T-cell (primary cell): Measurements from ENCODE around the gene MUC13. TPM values are rescaled to one million over a fixed set of nuclear protein-coding genes. Genes with fewer than 3 reads are reported as not detected.

Experiments
- ATAC-seq, 4 experiments: fragments of 200-7000 bp in 3 of 4; fragments of 150-1000 bp in 1 of 4; cut with Tn5 transposase; replicated peaks in 1 of 4; 1 replicate in 3 of 4; 2 replicates in 1 of 4; pipeline ENCODE4 v1.10.0; 2021; ENCODE audit warnings: moderate library complexity in 3 of 4, mild to moderate bottlenecking in 2 of 4, moderate number of reproducible peaks in 1 of 4
- CTCF ChIA-PET, 2 donors: fragments of 300-600 bp; sonication (Branson Sonifier 250); formaldehyde crosslinking; loops; one replicate each; lab custom pipeline; 2022; ENCODE audit warnings: antibody characterized with exemption in 2 of 2; lab: Charles Lee
- POLR2A ChIA-PET, 2 donors: fragments of 300-600 bp; sonication (Branson Sonifier 250); formaldehyde crosslinking; loops; one replicate each; lab custom pipeline; 2022; ENCODE audit warnings: antibody characterized with exemption in 2 of 2; lab: Charles Lee
- DNase-seq, 35 experiments: peaks; one replicate each; pipeline versions ENCODE4 v3.0.0 to v3.0.0-alpha.2; 2013 to 2023
- H3K27ac ChIP-seq: one replicate; pipeline ENCODE4 v1.5.1; 2013; ENCODE audit warnings: low read length
- H3K27me3 ChIP-seq, 2 experiments: replicated peaks in 1 of 2; 1 replicate in 1 of 2; 2 replicates in 1 of 2; pipeline versions ENCODE4 v1.6.1 to v1.7.0; 2013; ENCODE audit warnings: low read length in 1 of 2, mixed read lengths in 1 of 2; ENCODE audit not compliant: control insufficient read depth in 2 of 2, insufficient read depth in 2 of 2; ENCODE audit errors: extremely low read depth in 1 of 2
- H3K36me3 ChIP-seq, 2 donors: 1 replicate in 1 of 2; 2 replicates in 1 of 2; pipeline versions ENCODE4 v1.6.1 to v1.7.0; 2013; ENCODE audit warnings: low read length in 1 of 2; ENCODE audit not compliant: control insufficient read depth in 2 of 2, insufficient read depth in 1 of 2; ENCODE audit errors: extremely low read depth in 1 of 2
- H3K4me1 ChIP-seq, 2 experiments: 1 replicate in 1 of 2; 2 replicates in 1 of 2; pipeline versions ENCODE4 v1.6.1 to v1.7.0; 2013; ENCODE audit warnings: low read length in 2 of 2, mixed read lengths in 1 of 2; ENCODE audit not compliant: insufficient read depth in 2 of 2, control insufficient read depth in 1 of 2; ENCODE audit errors: extremely low read depth in 1 of 2
- H3K4me3 ChIP-seq, 2 donors: 1 replicate in 1 of 2; 2 replicates in 1 of 2; pipeline versions ENCODE4 v1.5.1 to v1.7.0; 2013; ENCODE audit warnings: mild to moderate bottlenecking in 2 of 2, low read length in 1 of 2, moderate library complexity in 1 of 2; ENCODE audit not compliant: control insufficient read depth in 1 of 2; ENCODE audit errors: extremely low read depth in 1 of 2
- H3K9me3 ChIP-seq: 2 replicates; pipeline ENCODE4 v1.7.0; 2013
- H3K27ac Mint-ChIP-seq, 2 donors: one replicate each; pipeline ENCODE4 v1.8.0; 2020 to 2021; ENCODE audit warnings: mild to moderate bottlenecking in 2 of 2, mixed read lengths in 2 of 2
- H3K27me3 Mint-ChIP-seq, 2 donors: one replicate each; pipeline ENCODE4 v1.8.0; 2021 to 2022; ENCODE audit warnings: mixed read lengths in 2 of 2
- H3K36me3 Mint-ChIP-seq: one replicate; pipeline ENCODE4 v1.8.0; 2021; ENCODE audit warnings: mixed read lengths
- H3K4me1 Mint-ChIP-seq, 3 donors: one replicate each; pipeline ENCODE4 v1.8.0; 2020 to 2022; ENCODE audit warnings: mixed read lengths in 3 of 3, mild to moderate bottlenecking in 1 of 3
- H3K4me3 Mint-ChIP-seq, 3 donors: one replicate each; pipeline ENCODE4 v1.8.0; 2020 to 2022; ENCODE audit warnings: mild to moderate bottlenecking in 3 of 3, mixed read lengths in 3 of 3, moderate library complexity in 3 of 3
- H3K9me3 Mint-ChIP-seq, 3 donors: one replicate each; pipeline ENCODE4 v1.8.0; 2020 to 2022; ENCODE audit warnings: mixed read lengths in 3 of 3
- WGBS: methylation state at CpG from one replicate; pipeline ENCODE4 v1.1.5; 2013; ENCODE audit warnings: missing lambda C conversion rate; ENCODE audit not compliant: insufficient coverage; 5-methylcytosine and 5-hydroxymethylcytosine counted together
- total RNA-seq, 35 experiments: library from RNA in 6 of 35; stranded (reverse) in 6 of 35; fragments of 120-200 nt in 1 of 35; gene quantifications; one replicate each; pipeline versions ENCODE4 v1.2.1 to v1.2.4 and lab custom pipeline; 2013 to 2026

Gene MUC13
- total RNA-seq, 5 donors from 2014 or later (not counting 1 experiment from before 2014, with no cell fraction given): 0.13 to 6.7 (median 0.18) TPM

- ChIA-PET POLR2A (no interaction called here), CTCF (interaction anchor here (0.7 kb wide), 2 partner anchors 238 to 484 kb away, joined by 3 to 6 read pairs; no protein-coding TSS in a partner anchor)
- no peaks in the 10 kb centered on the region for H3K9me3 ChIP-seq
- no peak overlapping the region for H3K4me3 ChIP-seq
- no peak overlapping the region for H3K27ac ChIP-seq
- H3K4me1 ChIP-seq: no peaks in the 10 kb centered on the region
- DNase-seq (no peak), ATAC-seq (no peak)
- no peaks in the 10 kb centered on the region for H3K36me3 Mint-ChIP-seq
- H3K4me1 Mint-ChIP-seq: peaks cover 0 to 7% (median 0%) of the 10 kb centered on the region in 3 donors
- no peaks in the 10 kb centered on the region for H3K36me3 ChIP-seq
- peaks cover 6 to 13% of the 10 kb centered on the region in 2 donors for H3K27me3 Mint-ChIP-seq
- WGBS: 83% methylated on average over 1 of the region's 5 CpGs
- no peak overlapping the region for H3K4me3 Mint-ChIP-seq
- H3K27me3 ChIP-seq: no peaks in the 10 kb centered on the region
- H3K9me3 Mint-ChIP-seq: no peaks in the 10 kb centered on the region
- no peak overlapping the region for H3K27ac Mint-ChIP-seq
Measured at GRCh38 chr3:124938896-124939295, 4.3 kb upstream of the MUC13 start.

GRCh38 chr3:124937049-124937448 is 2.5 kb upstream of the MUC13 start:
- Mint-ChIP-seq H3K4me3 (no peak overlapping the region), H3K4me1 (peaks cover 0 to under 1% (median 0%) of the 10 kb centered on the region in 3 donors), H3K27me3 (peaks cover 6 to 13% of the 10 kb centered on the region in 2 donors), H3K9me3 (no peaks in the 10 kb centered on the region), H3K27ac (no peak overlapping the region), H3K36me3 (no peaks in the 10 kb centered on the region)
- H3K27ac ChIP-seq: no peak overlapping the region
- POLR2A ChIA-PET: no interaction called here
- ATAC-seq (no peak), DNase-seq (no peak)
- H3K4me3 ChIP-seq: no peak overlapping the region
- no peaks in the 10 kb centered on the region for H3K4me1 ChIP-seq
- no peaks in the 10 kb centered on the region for H3K9me3 ChIP-seq
- H3K27me3 ChIP-seq: no peaks in the 10 kb centered on the region
- CTCF ChIA-PET: interaction anchor here in 1 of 2 donors (0.6 to 1.5 kb wide), 2 partner anchors 499 to 648 kb away, joined by 3 to 6 read pairs; no protein-coding TSS in a partner anchor
- no peaks in the 10 kb centered on the region for H3K36me3 ChIP-seq
- no CpG with 5 or more reads among the region's 3 CpGs for WGBS

- no peaks in the 10 kb centered on the region for H3K9me3 ChIP-seq
- CTCF ChIA-PET: interaction anchor here (0.6 to 1.5 kb wide), 3 partner anchors 35 to 649 kb away, joined by 3 to 9 read pairs (median 3); no protein-coding TSS in a partner anchor
- no peaks in the 10 kb centered on the region for H3K36me3 ChIP-seq
- Mint-ChIP-seq H3K27ac (no peak overlapping the region), H3K27me3 (peaks cover 6 to 13% of the 10 kb centered on the region in 2 donors), H3K9me3 (no peaks in the 10 kb centered on the region), H3K36me3 (no peaks in the 10 kb centered on the region), H3K4me3 (no peak overlapping the region), H3K4me1 (no peaks in the 10 kb centered on the region)
- H3K4me3 ChIP-seq: no peak overlapping the region
- no peak for DNase-seq
- ATAC-seq: no peak
- POLR2A ChIA-PET: no interaction called here
- H3K27me3 ChIP-seq: no peaks in the 10 kb centered on the region
- no peaks in the 10 kb centered on the region for H3K4me1 ChIP-seq
- no CpG with 5 or more reads among the region's 5 CpGs for WGBS
- no peak overlapping the region for H3K27ac ChIP-seq
Measured at GRCh38 chr3:124935794-124936542, 1.4 kb upstream of the MUC13 start.

- Histone ChIP-seq H3K9me3 (no peaks in the 10 kb centered on the region), H3K4me1 (no peaks in the 10 kb centered on the region), H3K27me3 (no peaks in the 10 kb centered on the region), H3K4me3 (no peak overlapping the region), H3K36me3 (no peaks in the 10 kb centered on the region), H3K27ac (no peak overlapping the region)
- Mint-ChIP-seq H3K4me3 (no peak overlapping the region), H3K27ac (no peak overlapping the region), H3K4me1 (no peaks in the 10 kb centered on the region), H3K27me3 (peaks cover 6 to 13% of the 10 kb centered on the region in 2 donors), H3K36me3 (no peaks in the 10 kb centered on the region), H3K9me3 (no peaks in the 10 kb centered on the region)
- POLR2A ChIA-PET: interaction anchor here in 1 of 2 donors (0.5 kb wide), 1 partner anchor 1244 kb away, joined by 3 read pairs; no protein-coding TSS in a partner anchor
- ATAC-seq: no peak
- DNase-seq: no peak
- CTCF ChIA-PET: interaction anchor here in 1 of 2 donors (0.6 to 1.3 kb wide), 2 partner anchors 34 to 191 kb away, joined by 3 to 9 read pairs; no protein-coding TSS in a partner anchor
Measured at GRCh38 chr3:124935264-124935663, 713 bp upstream of the MUC13 start.

- no peaks in the 10 kb centered on the region for H3K4me1 ChIP-seq
- H3K4me3 ChIP-seq: no peak overlapping the region
- H3K36me3 ChIP-seq: no peaks in the 10 kb centered on the region
- peaks cover 2% of the 10 kb centered on the region in 2 experiments for H3K27me3 ChIP-seq
- no peaks in the 10 kb centered on the region for H3K9me3 ChIP-seq
- peaks cover 2 to 8% of the 10 kb centered on the region in 2 donors for H3K27me3 Mint-ChIP-seq
- no peak overlapping the region for H3K4me3 Mint-ChIP-seq
- ChIA-PET CTCF (interaction anchor here (0.5 to 0.9 kb wide), 7 partner anchors 276 to 667 kb away, joined by 3 to 6 read pairs (median 3); no protein-coding TSS in a partner anchor), POLR2A (interaction anchor here in 1 of 2 donors (0.6 to 0.7 kb wide), 2 partner anchors 199 to 592 kb away, joined by 6 to 8 read pairs; partner anchors contain the start of gene UMPS)
- H3K27ac ChIP-seq: no peak overlapping the region
- no peaks in the 10 kb centered on the region for H3K4me1 Mint-ChIP-seq
- DNase-seq (peak; percentile 3 to 78 (median 49)), ATAC-seq (peak; percentile 45 to 60 (median 56))
- H3K9me3 Mint-ChIP-seq: no peaks in the 10 kb centered on the region
- no CpG with 5 or more reads among the region's 4 CpGs for WGBS
- no peaks in the 10 kb centered on the region for H3K36me3 Mint-ChIP-seq
- H3K27ac Mint-ChIP-seq: no peak overlapping the region
Measured at GRCh38 chr3:124928333-124929202, 6.0 kb downstream of the MUC13 start.

GRCh38 chr3:124927574-124928045 is 6.9 kb downstream of the MUC13 start:
- Histone ChIP-seq H3K4me1 (no peaks in the 10 kb centered on the region), H3K27me3 (peaks cover 2% of the 10 kb centered on the region in 2 experiments), H3K27ac (no peak overlapping the region), H3K4me3 (no peak overlapping the region), H3K36me3 (no peaks in the 10 kb centered on the region), H3K9me3 (no peaks in the 10 kb centered on the region)
- POLR2A ChIA-PET: no interaction called here
- WGBS: 75% methylated on average over 2 of the region's 2 CpGs
- no peak overlapping the region for H3K27ac Mint-ChIP-seq
- CTCF ChIA-PET: interaction anchor here (0.5 to 1.0 kb wide), 6 partner anchors 24 to 668 kb away, joined by 3 to 6 read pairs (median 3); no protein-coding TSS in a partner anchor
- H3K4me3 Mint-ChIP-seq: no peak overlapping the region
- no peaks in the 10 kb centered on the region for H3K9me3 Mint-ChIP-seq
- no peaks in the 10 kb centered on the region for H3K4me1 Mint-ChIP-seq
- ATAC-seq (no peak), DNase-seq (no peak)
- peaks cover 2 to 8% of the 10 kb centered on the region in 2 donors for H3K27me3 Mint-ChIP-seq
- no peaks in the 10 kb centered on the region for H3K36me3 Mint-ChIP-seq
